ENCODE results near the gene CD247.

CD247 gene

DNA sequence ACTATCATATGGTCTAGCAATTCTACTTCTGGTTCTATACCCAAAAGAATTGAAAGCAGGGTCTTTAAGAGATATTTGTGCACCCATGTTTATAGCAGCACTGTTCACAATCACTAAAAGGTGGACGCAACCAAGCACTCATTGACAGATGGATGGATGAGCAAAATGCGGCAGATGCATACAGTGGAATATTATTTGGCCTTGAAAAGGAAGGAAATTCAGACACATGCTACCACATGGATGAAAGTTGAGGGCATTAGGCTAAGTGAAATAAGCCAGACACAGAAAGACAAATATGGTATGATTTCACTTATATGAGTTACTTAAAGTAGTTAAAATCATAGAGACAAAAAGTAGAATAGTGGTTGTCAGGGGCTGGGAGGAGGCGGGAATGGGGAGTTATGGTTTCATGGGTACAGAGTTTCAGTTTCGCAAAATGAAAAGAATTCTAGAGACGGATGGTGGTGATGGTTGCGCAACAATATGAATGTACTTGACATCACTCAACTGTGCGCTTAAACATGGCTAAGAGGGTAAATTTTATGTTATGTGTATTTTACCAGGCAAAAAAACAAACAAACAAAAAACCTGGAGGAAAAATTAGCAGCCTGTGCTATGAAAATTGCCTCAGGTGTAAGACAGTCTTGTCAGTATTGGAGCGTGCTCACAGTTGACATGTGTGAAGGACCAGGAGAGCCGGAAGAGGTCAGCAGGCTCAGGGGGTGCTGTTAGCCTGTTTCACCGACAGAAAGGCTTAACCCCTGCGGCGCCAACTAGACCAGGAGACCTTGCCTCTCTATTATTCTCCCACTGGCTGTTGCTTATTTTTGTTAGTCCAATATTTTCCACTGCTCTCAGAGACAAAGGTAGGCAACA is 26.5 kb downstream of the CD247 start:
- peaks cover 97% of the 10 kb centered on the region for H3K4me1 Mint-ChIP-seq
- peaks cover 100% of the 10 kb centered on the region for H3K36me3 Mint-ChIP-seq
- peak overlapping the region; percentile 72 for H3K4me3 Mint-ChIP-seq
- DNase-seq (ENCODE audit: low spot score in 2 of 2) (peak in 1 of 2 donors; percentile 75), ATAC-seq (peak; percentile 75)
- peak overlapping the region; percentile 92 for H3K27ac Mint-ChIP-seq
- H3K9me3 Mint-ChIP-seq = no peaks in the 10 kb centered on the region

- no peaks in the 10 kb centered on the region for H3K9me3 Mint-ChIP-seq
These were observed 27.6 kb downstream of the CD247 start for GRCh38 chr1:167490765-167491164.

DNA sequence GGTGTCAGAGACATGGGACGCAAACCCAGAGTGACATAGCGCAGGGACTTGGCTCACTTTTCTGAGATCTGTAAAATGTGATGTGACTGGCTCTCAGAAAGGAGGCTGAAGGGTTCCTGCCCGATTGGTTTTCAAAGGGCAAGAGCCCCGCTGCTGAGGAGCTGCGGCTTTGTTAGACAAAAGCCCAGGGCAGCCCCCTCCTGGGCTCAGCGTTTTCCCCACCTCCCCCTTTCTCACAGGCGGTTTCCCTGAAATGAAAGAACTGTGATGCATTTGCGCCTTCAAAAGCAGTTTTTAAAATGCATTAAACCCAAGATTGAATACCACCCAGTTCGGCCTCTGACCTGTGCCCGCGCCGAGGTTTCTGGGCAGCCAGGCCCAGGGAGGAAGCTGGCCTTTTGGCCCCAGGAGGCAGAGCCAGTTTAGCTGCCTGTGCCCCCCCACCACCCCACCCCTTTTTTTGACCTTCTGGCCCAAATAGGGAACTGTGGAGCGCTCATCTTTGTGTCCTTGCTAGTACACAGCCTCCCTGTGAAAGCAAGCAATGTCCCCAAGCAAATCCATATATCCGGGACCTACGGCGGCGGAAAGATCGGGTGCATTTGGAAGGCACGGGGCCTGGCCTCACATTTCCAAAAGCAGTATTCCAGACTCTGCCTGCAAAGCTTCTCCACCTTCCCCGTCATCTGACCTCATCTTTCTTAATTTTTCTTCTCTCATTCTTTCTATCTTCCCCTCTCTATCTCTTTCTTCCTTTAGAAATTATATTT is 28.6 kb downstream of the CD247 start:
- no peak for DNase-seq (ENCODE audit: low spot score in 2 of 2)
- peaks cover 100% of the 10 kb centered on the region for H3K36me3 Mint-ChIP-seq
- H3K27ac Mint-ChIP-seq = peak overlapping the region; percentile 92

More at GRCh38 chr1:167490765-167491164, 27.6 kb downstream of the CD247 start:
- H3K27ac Mint-ChIP-seq = peak overlapping the region; percentile 92
- no peak for ATAC-seq
- DNase-seq (ENCODE audit: low spot score in 2 of 2) = no peak
- peaks cover 97% of the 10 kb centered on the region for H3K4me1 Mint-ChIP-seq
- peak overlapping the region; percentile 72 for H3K4me3 Mint-ChIP-seq
- peaks cover 100% of the 10 kb centered on the region for H3K36me3 Mint-ChIP-seq

GRCh38 chr1:167488786-167489185 is 29.5 kb downstream of the CD247 start:
- Mint-ChIP-seq H3K9me3 (no peaks in the 10 kb centered on the region), H3K4me3 (peak overlapping the region; percentile 72), H3K27ac (peak overlapping the region; percentile 92), H3K36me3 (peaks cover 100% of the 10 kb centered on the region), H3K4me1 (peaks cover 97% of the 10 kb centered on the region)
- ATAC-seq (no peak), DNase-seq (ENCODE audit: low spot score in 2 of 2) (no peak)

More for the DNA sequence above, 28.6 kb downstream of the CD247 start:
- no peaks in the 10 kb centered on the region for H3K9me3 Mint-ChIP-seq
- peak; percentile 64 for ATAC-seq
- H3K4me1 Mint-ChIP-seq = peaks cover 97% of the 10 kb centered on the region
- peak overlapping the region; percentile 72 for H3K4me3 Mint-ChIP-seq

DNA sequence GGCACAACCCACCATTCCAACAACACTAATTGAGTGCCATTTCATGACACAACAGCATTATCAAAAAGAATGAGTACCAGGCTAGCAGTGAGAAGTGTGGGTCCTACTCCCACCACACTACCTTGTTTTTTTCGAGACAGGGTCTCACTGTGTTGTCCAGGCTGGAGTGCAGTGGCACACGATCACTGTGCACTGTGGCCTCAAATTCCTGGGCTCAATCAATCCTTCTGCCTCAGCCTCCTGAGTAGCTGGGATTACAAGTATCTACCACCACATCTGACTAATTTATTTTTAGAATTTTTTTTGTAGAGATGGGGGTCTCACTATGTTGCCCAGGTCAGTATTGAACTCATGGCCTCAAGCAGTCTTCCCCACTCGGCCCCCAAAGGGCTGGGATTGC is 30.7 kb downstream of the CD247 start:
- Mint-ChIP-seq H3K36me3 (peaks cover 100% of the 10 kb centered on the region), H3K4me1 (peaks cover 95% of the 10 kb centered on the region), H3K9me3 (no peaks in the 10 kb centered on the region), H3K4me3 (peak overlapping the region; percentile 72), H3K27ac (peak overlapping the region; percentile 96)
- no peak for ATAC-seq
- DNase-seq (ENCODE audit: low spot score in 2 of 2) = no peak

- Mint-ChIP-seq H3K4me3 (peak overlapping the region; percentile 67), H3K4me1 (peaks cover 95% of the 10 kb centered on the region), H3K9me3 (no peaks in the 10 kb centered on the region), H3K27ac (peak overlapping the region; percentile 96), H3K36me3 (peaks cover 100% of the 10 kb centered on the region)
- peak; percentile 35 for ATAC-seq
- no peak for DNase-seq (ENCODE audit: low spot score in 2 of 2)
These were observed 32.1 kb downstream of the CD247 start for GRCh38 chr1:167486090-167486824.

GRCh38 chr1:167484726-167485502 is 33.4 kb downstream of the CD247 start:
- ATAC-seq = no peak
- no peak for DNase-seq (ENCODE audit: low spot score in 2 of 2)
- Mint-ChIP-seq H3K27ac (peak overlapping the region; percentile 96), H3K9me3 (no peaks in the 10 kb centered on the region), H3K36me3 (peaks cover 100% of the 10 kb centered on the region), H3K4me1 (peaks cover 96% of the 10 kb centered on the region), H3K4me3 (peak overlapping the region; percentile 67)

- DNase-seq (ENCODE audit: low spot score in 2 of 2) (no peak), ATAC-seq (peak; percentile 38)
- Mint-ChIP-seq H3K9me3 (no peaks in the 10 kb centered on the region), H3K27ac (peak overlapping the region; percentile 96), H3K4me1 (peaks cover 96% of the 10 kb centered on the region), H3K4me3 (peak overlapping the region; percentile 67), H3K36me3 (peaks cover 100% of the 10 kb centered on the region)
These were observed 34.5 kb downstream of the CD247 start for GRCh38 chr1:167483790-167484189.

DNA sequence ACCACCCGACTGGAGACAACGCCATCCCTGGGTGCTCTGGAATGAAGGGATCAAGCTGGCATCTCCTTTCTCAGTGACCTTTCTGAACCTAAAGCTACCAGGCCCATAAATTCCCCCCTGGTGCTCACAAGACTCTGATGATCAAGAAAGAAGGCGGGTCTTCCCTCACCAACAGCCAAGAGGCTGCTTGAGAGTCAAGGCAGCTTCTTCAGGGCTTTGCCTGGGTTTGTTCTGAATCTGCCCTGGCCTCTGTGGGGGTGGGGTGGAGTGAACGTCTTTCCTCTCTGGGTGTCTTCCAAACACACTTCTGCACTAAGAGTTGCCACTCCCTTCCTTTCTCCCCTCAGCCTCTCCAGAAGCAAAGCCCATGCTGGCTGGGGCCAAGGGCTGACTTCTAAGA is 36.1 kb downstream of the CD247 start:
- H3K9me3 Mint-ChIP-seq = no peaks in the 10 kb centered on the region
- peak; percentile 53 for ATAC-seq

DNA sequence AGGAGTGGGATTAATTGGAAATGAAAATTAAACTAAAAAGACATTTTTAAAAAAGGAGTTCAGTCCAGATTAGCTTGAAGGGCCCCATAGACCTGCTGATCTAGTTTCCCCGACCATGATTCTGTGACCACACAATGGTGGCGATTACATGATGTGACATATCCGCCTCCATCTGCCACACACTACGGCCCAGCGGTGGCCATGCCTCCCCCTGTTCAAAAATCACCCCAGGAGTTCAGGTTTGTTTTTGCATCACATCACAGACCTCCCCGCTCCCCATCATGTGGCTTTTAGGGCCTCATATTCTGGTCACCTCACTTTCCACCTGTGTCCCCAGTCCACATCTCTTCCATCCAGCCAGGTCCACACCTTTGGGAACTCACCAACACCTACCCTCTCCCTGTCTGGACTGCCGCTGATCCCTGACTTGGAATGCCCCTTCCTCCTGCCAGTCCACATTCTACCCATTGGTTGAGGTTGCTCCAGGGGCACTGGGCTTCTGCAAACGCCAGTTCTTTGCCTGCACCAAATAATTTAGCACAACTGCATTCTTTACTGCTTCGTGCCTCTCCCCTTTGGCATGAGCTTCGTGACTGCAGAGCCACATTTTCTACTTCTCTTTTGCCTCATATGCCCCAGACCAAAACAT is 38.9 kb downstream of the CD247 start:
- DNase-seq (ENCODE audit: low spot score in 2 of 2) = no peak
- peak overlapping the region; percentile 41 for H3K4me3 Mint-ChIP-seq

More for the DNA sequence above, 36.1 kb downstream of the CD247 start:
- Mint-ChIP-seq H3K4me1 (peaks cover 96% of the 10 kb centered on the region), H3K4me3 (peak overlapping the region; percentile 67), H3K36me3 (peaks cover 100% of the 10 kb centered on the region), H3K27ac (peak overlapping the region; percentile 96)
- DNase-seq (ENCODE audit: low spot score in 2 of 2) = no peak

DNA sequence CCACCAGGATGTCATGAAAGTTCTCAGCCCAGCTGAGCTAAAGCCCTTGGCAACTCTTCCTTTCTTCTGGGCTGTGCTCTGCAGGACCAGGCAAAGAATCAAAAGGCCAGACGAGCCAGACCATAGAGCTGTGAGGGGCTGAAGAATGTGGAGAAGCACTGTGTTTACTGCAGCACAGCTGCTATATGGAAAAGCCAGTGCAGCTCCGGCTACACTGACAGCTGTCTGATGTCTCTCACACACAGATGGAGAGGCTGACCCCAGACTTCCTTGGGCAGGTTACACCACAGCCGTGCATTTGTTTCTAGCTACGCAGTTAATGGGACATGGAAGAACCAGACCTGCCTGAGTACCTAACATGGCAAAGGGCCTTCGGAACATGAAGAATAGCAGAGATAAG is 40.3 kb downstream of the CD247 start:
- H3K27ac Mint-ChIP-seq = peak overlapping the region; percentile 55
- H3K36me3 Mint-ChIP-seq = peaks cover 100% of the 10 kb centered on the region
- H3K4me1 Mint-ChIP-seq = peaks cover 92% of the 10 kb centered on the region
- DNase-seq (ENCODE audit: low spot score in 2 of 2) = no peak
- H3K4me3 Mint-ChIP-seq = no peak overlapping the region
- no peak for ATAC-seq
- H3K9me3 Mint-ChIP-seq = no peaks in the 10 kb centered on the region

More for the DNA sequence above, 38.9 kb downstream of the CD247 start:
- Mint-ChIP-seq H3K27ac (peak overlapping the region; percentile 96), H3K4me1 (peaks cover 90% of the 10 kb centered on the region), H3K36me3 (peaks cover 100% of the 10 kb centered on the region), H3K9me3 (no peaks in the 10 kb centered on the region)
- ATAC-seq = peak; percentile 79

DNA sequence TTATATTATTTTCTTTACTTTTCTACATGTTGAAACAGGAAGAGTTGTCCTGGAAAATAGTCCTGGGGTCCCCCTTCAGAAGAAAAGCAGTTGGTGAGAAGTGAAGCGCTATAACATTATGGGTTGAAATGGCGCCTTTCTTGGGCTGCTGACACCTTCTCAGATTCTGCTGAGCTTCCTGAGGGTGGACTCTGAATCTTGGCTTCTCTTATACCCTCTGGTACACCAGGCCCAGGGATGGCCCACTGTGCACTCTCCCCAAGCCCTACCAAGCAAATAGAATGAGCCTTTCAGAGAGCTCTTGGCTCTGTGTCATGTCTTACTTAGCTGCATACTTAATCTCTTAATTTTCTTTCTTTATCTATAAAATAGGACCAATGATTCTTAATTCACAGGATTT is 42.3 kb downstream of the CD247 start:
- Mint-ChIP-seq H3K4me3 (no peak overlapping the region), H3K27ac (peak overlapping the region; percentile 23), H3K36me3 (peaks cover 100% of the 10 kb centered on the region), H3K4me1 (peaks cover 87% of the 10 kb centered on the region), H3K9me3 (no peaks in the 10 kb centered on the region)
- ATAC-seq (no peak), DNase-seq (ENCODE audit: low spot score in 2 of 2) (no peak)

GRCh38 chr1:167474191-167474641 is 44.1 kb downstream of the CD247 start:
- ATAC-seq (peak; percentile 81), DNase-seq (ENCODE audit: low spot score in 2 of 2) (no peak)
- H3K36me3 Mint-ChIP-seq = peaks cover 100% of the 10 kb centered on the region
- H3K9me3 Mint-ChIP-seq = no peaks in the 10 kb centered on the region
- H3K4me3 Mint-ChIP-seq = peak overlapping the region; percentile 42
- H3K4me1 Mint-ChIP-seq = peaks cover 75% of the 10 kb centered on the region
- H3K27ac Mint-ChIP-seq = peak overlapping the region; percentile 23

GRCh38 chr1:167473761-167474160 is 44.6 kb downstream of the CD247 start:
- peaks cover 74% of the 10 kb centered on the region for H3K4me1 Mint-ChIP-seq
- peaks cover 100% of the 10 kb centered on the region for H3K36me3 Mint-ChIP-seq
- ATAC-seq (peak; percentile 71), DNase-seq (ENCODE audit: low spot score in 2 of 2) (no peak)
- peak overlapping the region; percentile 23 for H3K27ac Mint-ChIP-seq
- peak overlapping the region; percentile 42 for H3K4me3 Mint-ChIP-seq
- H3K9me3 Mint-ChIP-seq = no peaks in the 10 kb centered on the region

Measured in stimulated activated effector memory CD8-positive, alpha-beta T cell treated with anti-CD3 and anti-CD28 coated beads, Interleukin-12 subunit alpha, Interleukin-12 subunit beta, amount 100 ng/mL, for 72 hours (primary cell).